WERI-Rb-1 (cell line): ENCODE results near the gene ZNF566.

Experiments
- DNase-seq: peaks from one replicate; pipeline ENCODE4 v3.0.0-alpha.2; 2020
- H3K27ac ChIP-seq: fragments of 250-450 bp; sonication (Bioruptor Pico); 2 replicates; pipeline ENCODE4 v1.5.1; 2020; ENCODE audit warnings: mild to moderate bottlenecking, moderate library complexity
- H3K27me3 ChIP-seq: fragments of 250-450 bp; sonication (Bioruptor Pico); 2 replicates; pipeline ENCODE4 v1.5.1; 2021; ENCODE audit warnings: mild to moderate bottlenecking, low read depth, moderate library complexity; ENCODE audit not compliant: insufficient read depth, severe bottlenecking
- H3K36me3 ChIP-seq: fragments of 250-450 bp; sonication (Bioruptor Pico); 2 replicates; pipeline ENCODE4 v1.5.1; 2020; ENCODE audit warnings: mild to moderate bottlenecking, moderate library complexity
- H3K4me3 ChIP-seq: 2 replicates; pipeline ENCODE4 v1.5.1; 2011; ENCODE audit warnings: low read depth, mild to moderate bottlenecking, control low read depth, low read length
- H3K9me3 ChIP-seq: fragments of 250-450 bp; sonication (Bioruptor Pico); 2 replicates; pipeline ENCODE4 v1.5.1; 2021; ENCODE audit warnings: mild to moderate bottlenecking, moderate library complexity; ENCODE audit not compliant: severe bottlenecking
- TF ChIP-seq, protein P1 (sequence below): IDR thresholded peaks from 2 replicates; pipeline ENCODE4 v1.5.1; 2011; ENCODE audit warnings: low read depth, mild to moderate bottlenecking, control low read depth, inconsistent platforms, low read length

ZNF566 gene

DNA sequence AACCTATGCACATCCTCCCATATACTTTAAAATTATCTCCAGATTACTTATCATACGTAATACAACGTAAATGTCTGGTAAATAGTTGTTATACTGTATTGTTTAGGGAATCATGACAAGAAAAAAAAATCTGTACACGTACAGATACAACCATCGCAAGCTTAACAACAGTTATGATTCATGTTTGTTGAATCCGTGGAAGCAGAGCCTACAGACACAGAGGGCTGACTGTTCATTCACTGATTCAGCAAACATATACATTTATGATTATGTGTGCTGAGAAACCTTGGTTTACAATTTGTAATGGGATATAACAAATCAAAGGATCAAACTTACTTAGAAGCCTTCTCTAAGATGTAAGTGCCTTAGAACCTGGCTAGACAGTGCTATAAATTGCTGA, 37.2 kb upstream of the ZNF566 start:
- peaks cover 48% of the 10 kb centered on the region for H3K36me3 ChIP-seq
- peaks cover 3% of the 10 kb centered on the region for H3K9me3 ChIP-seq
- H3K4me3 ChIP-seq, result peak overlapping the region; percentile 87; the same call in 1 of the 2 replicates

DNA sequence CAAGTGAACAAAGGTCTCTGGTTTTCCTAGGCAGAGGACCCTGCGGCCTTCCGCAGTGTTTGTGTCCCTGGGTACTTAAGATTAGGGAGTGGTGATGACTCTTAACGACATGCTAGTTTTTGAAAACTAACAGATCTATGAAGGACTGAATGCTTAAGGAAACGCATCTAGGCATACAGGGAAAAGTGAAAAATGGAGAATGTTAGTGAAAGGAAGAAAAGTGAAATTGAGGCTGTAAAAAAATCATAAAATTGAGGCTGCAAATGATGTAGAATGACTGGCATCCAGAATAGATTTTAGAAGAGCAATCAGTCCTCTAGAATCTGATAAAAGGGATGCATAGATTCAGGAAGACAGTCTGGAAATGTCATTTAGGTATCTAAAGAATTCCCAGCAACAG, 35.3 kb upstream of the ZNF566 start:
- Histone ChIP-seq H3K27ac (no peak overlapping the region), H3K4me3 (no peak overlapping the region), H3K36me3 (peaks cover 63% of the 10 kb centered on the region), H3K27me3 (no peaks in the 10 kb centered on the region), H3K9me3 (peaks cover 3% of the 10 kb centered on the region)
- DNase-seq, result no peak
- TF ChIP-seq, protein P1, sequence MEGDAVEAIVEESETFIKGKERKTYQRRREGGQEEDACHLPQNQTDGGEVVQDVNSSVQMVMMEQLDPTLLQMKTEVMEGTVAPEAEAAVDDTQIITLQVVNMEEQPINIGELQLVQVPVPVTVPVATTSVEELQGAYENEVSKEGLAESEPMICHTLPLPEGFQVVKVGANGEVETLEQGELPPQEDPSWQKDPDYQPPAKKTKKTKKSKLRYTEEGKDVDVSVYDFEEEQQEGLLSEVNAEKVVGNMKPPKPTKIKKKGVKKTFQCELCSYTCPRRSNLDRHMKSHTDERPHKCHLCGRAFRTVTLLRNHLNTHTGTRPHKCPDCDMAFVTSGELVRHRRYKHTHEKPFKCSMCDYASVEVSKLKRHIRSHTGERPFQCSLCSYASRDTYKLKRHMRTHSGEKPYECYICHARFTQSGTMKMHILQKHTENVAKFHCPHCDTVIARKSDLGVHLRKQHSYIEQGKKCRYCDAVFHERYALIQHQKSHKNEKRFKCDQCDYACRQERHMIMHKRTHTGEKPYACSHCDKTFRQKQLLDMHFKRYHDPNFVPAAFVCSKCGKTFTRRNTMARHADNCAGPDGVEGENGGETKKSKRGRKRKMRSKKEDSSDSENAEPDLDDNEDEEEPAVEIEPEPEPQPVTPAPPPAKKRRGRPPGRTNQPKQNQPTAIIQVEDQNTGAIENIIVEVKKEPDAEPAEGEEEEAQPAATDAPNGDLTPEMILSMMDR, result no peak

More for the DNA sequence above, 37.2 kb upstream of the ZNF566 start:
- no peak for DNase-seq
- Histone ChIP-seq H3K27ac (no peak overlapping the region), H3K27me3 (no peaks in the 10 kb centered on the region)
- TF ChIP-seq, protein P1, result no peak

DNA sequence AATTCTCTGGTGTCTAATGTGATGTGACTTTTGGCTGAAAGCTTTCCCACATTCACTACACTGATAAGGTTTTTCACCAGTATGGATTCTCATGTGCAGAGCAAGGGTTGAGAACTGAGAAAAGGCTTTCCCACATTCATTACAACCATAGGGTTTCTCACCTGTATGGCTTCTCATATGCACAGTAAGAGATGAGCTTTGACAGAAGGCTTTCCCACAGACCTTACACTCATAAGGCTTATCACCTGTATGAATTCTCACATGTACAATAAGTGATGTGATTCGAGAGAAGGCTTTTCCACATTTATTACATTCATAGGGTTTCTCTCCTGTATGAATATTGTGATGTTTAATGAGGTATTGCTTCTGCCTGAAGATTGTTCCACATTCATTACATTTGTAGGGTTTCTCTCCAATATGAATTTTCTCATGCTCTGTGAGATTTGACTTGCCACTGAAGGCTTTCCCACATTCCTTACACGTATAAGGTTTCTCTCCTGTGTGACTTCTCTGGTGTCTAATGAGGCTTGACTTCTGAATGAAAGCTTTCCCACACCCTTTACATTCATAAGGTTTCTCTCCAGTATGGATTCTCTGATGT, 24.8 kb upstream of the ZNF566 start:
- H3K27ac ChIP-seq, result no peak overlapping the region
- H3K36me3 ChIP-seq, result peaks cover 62% of the 10 kb centered on the region
- H3K27me3 ChIP-seq, result no peaks in the 10 kb centered on the region
- no peak overlapping the region for H3K4me3 ChIP-seq
- TF ChIP-seq, protein P1, result no peak
- peaks cover 34% of the 10 kb centered on the region for H3K9me3 ChIP-seq
- DNase-seq, result no peak

DNA sequence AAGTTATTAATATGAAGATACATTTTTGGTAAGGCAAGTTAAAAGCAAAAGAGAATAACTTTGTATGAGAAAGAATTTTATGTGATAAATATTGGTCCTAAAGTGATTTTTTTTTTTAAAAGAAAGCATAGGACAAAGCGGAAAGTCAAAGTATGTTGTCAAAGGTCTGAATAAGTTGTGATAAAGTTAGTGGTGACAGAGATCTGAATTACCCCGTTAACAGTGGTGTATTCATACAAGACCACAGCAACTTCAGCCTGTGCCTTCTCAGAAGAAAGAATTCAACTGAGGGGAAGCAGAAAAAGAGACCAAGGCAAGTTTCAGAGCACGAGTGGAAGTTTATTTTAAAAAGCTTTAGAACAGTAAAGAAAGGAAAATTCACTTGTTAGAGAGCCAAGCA, 19.0 kb upstream of the ZNF566 start:
- DNase-seq, result no peak
- Histone ChIP-seq H3K27me3 (no peaks in the 10 kb centered on the region), H3K9me3 (peaks cover 7% of the 10 kb centered on the region), H3K27ac (no peak overlapping the region), H3K4me3 (no peak overlapping the region), H3K36me3 (peaks cover 4% of the 10 kb centered on the region)
- TF ChIP-seq, protein P1, result no peak

DNA sequence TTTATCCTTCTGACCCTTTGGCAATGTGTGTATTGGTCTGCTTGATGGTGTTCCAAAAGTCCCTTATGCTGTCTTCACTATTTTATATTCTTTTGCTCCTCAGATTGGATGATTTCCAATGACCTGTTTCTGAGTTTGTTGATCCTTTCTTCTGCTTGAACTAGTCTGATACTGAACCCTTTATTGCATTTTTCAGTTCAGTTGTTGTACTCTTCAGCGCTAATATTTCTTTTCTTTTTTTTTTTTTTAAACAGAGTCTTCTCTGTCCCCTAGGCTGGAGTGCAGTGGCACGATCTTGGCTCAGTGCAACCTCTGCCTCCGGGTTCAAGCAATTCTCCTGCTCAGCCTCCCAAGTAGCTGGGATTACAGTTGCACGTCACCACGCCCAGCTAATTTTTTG, 12.6 kb upstream of the ZNF566 start:
- DNase-seq, result no peak
- Histone ChIP-seq H3K36me3 (no peaks in the 10 kb centered on the region), H3K27ac (no peak overlapping the region), H3K9me3 (peaks cover 4% of the 10 kb centered on the region), H3K4me3 (no peak overlapping the region), H3K27me3 (no peaks in the 10 kb centered on the region)
- TF ChIP-seq, protein P1, result no peak

DNA sequence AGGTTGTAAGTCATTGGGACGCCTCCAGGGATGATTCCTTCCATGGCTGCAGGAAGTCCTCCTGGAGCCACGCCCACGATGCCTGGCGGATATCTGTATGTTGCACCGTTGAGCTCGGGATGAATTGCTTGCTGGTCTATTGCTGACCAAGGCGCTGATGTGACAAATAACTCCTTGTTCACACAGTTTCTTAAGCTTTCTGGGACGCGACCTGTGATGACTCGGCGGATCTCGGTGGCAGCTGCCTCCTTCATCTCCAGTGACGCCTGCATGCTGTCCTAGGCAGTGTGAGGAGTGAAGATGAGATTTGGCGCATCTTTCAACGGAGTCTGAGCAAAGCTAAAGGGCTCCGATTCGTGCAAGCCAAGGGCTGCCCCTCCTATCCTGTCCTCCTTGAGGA, 7.6 kb upstream of the ZNF566 start:
- DNase-seq, result no peak
- no peaks in the 10 kb centered on the region for H3K36me3 ChIP-seq
- TF ChIP-seq, protein P1, result no peak
- H3K27me3 ChIP-seq, result no peaks in the 10 kb centered on the region
- H3K9me3 ChIP-seq, result peaks cover 8% of the 10 kb centered on the region
- no peak overlapping the region for H3K27ac ChIP-seq
- H3K4me3 ChIP-seq, result no peak overlapping the region
